ENCODE results near the gene CUX1.
A peak's percentile ranks its signal among the peaks of the same experiment; 100 is the strongest.

Gene CUX1

GRCh38 chr7:101896316-101896715 lies 78.9 kb downstream of the CUX1 start:
- no peak for DNase-seq (ENCODE audit: low spot score)

- no peak for DNase-seq (ENCODE audit: low spot score)
Measured at GRCh38 chr7:101896941-101897340, 79.5 kb downstream of the CUX1 start.

- DNase-seq (ENCODE audit: low spot score) = no peak
Measured at GRCh38 chr7:101898106-101898505, 80.7 kb downstream of the CUX1 start.

- DNase-seq (ENCODE audit: low spot score) = no peak
Measured at GRCh38 chr7:101899616-101900015, 82.2 kb downstream of the CUX1 start.

GRCh38 chr7:101900103-101900502 lies 82.7 kb downstream of the CUX1 start:
- no peak for DNase-seq (ENCODE audit: low spot score)

- no peak for DNase-seq (ENCODE audit: low spot score)
Measured at GRCh38 chr7:101901661-101902491, 84.5 kb downstream of the CUX1 start.

- no peak for DNase-seq (ENCODE audit: low spot score)
Measured at GRCh38 chr7:101902680-101903514, 85.5 kb downstream of the CUX1 start.

GRCh38 chr7:101903515-101903868 lies 86.1 kb downstream of the CUX1 start:
- no peak for DNase-seq (ENCODE audit: low spot score)

- DNase-seq (ENCODE audit: low spot score) = no peak
Measured at GRCh38 chr7:101904019-101904418, 86.6 kb downstream of the CUX1 start.

- DNase-seq (ENCODE audit: low spot score) = no peak
Measured at GRCh38 chr7:101905203-101905865, 87.9 kb downstream of the CUX1 start.

- no peak for DNase-seq (ENCODE audit: low spot score)
Measured at GRCh38 chr7:101906291-101907240, 89.1 kb downstream of the CUX1 start.

GRCh38 chr7:101910991-101911799 lies 93.8 kb downstream of the CUX1 start:
- DNase-seq (ENCODE audit: low spot score) = no peak

- DNase-seq (ENCODE audit: low spot score) = peak; percentile 56
Measured at GRCh38 chr7:101911800-101912715, 94.6 kb downstream of the CUX1 start.

- peak; percentile 79 for DNase-seq (ENCODE audit: low spot score)
Measured at GRCh38 chr7:101912716-101913110, 95.3 kb downstream of the CUX1 start.

GRCh38 chr7:101913247-101913721 lies 95.9 kb downstream of the CUX1 start:
- DNase-seq (ENCODE audit: low spot score) = no peak

- DNase-seq (ENCODE audit: low spot score) = no peak
Measured at GRCh38 chr7:101913851-101914250, 96.4 kb downstream of the CUX1 start.

- no peak for DNase-seq (ENCODE audit: low spot score)
Measured at GRCh38 chr7:101915000-101915399, 97.6 kb downstream of the CUX1 start.

GRCh38 chr7:101916041-101916800 lies 98.8 kb downstream of the CUX1 start:
- DNase-seq (ENCODE audit: low spot score) = no peak

- no peak for DNase-seq (ENCODE audit: low spot score)
Measured at GRCh38 chr7:101916876-101917275, 99.5 kb downstream of the CUX1 start.
